ENCODE results near the gene MAP3K9. TPM values are rescaled to one million over a fixed set of nuclear protein-coding genes. Genes with fewer than 3 reads are reported as not detected.

Gene MAP3K9
- total and polyA plus RNA-seq, 9 donors: 0.10 to 0.46 (median 0.20) TPM

DNA sequence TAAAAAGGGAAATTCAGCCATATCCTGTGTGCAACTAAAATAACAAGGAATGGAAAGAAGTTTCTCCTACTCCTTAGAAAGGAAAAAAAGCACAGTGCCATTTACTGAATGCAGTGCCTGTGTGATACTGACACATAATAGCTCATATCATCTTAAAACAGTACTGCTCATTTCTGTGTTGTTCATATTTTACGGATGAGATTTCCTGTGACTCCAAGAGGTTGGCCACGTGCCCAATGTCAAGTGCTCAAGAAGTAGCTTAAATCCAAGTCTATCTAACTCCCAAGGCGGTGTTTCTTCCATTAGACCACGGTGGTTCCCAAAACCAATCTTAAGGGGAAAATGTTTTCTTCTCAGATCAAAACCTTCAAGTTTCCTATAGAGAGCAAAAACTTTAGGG lies 20.0 kb downstream of the MAP3K9 start:
- peak; percentile 41 for DNase-seq
- no peak overlapping the region for H3K27ac ChIP-seq (ENCODE audit: low read length)
- no peaks in the 10 kb centered on the region for H3K9me3 ChIP-seq (replicated peaks; ENCODE audit: control insufficient read depth, low read depth, low read length)
- H3K4me1 ChIP-seq (ENCODE audit: control insufficient read depth, insufficient read depth, low read length): peaks cover 10% of the 10 kb centered on the region
- H3K36me3 ChIP-seq (ENCODE audit: control insufficient read depth, insufficient read depth, low read length): no peaks in the 10 kb centered on the region
- no CpG with 5 or more reads among the region's 4 CpGs for WGBS (ENCODE audit: insufficient coverage)
- no peak overlapping the region for H3K4me3 ChIP-seq (ENCODE audit: low read length)
- peaks cover 3% of the 10 kb centered on the region for H3K27me3 ChIP-seq (ENCODE audit: control insufficient read depth, insufficient read depth, low read length)

- 9% methylated on average over 5 of the region's 6 CpGs for WGBS (ENCODE audit: insufficient coverage)
- Histone ChIP-seq H3K4me1 (ENCODE audit: control insufficient read depth, insufficient read depth, low read length) (peaks cover 10% of the 10 kb centered on the region), H3K36me3 (ENCODE audit: control insufficient read depth, insufficient read depth, low read length) (no peaks in the 10 kb centered on the region), H3K4me3 (ENCODE audit: low read length) (no peak overlapping the region), H3K27ac (ENCODE audit: low read length) (no peak overlapping the region), H3K27me3 (ENCODE audit: control insufficient read depth, insufficient read depth, low read length) (peaks cover 3% of the 10 kb centered on the region), H3K9me3 (replicated peaks; ENCODE audit: control insufficient read depth, low read depth, low read length) (no peaks in the 10 kb centered on the region)
- DNase-seq: peak; percentile 54
These were observed 20.4 kb downstream of the MAP3K9 start for GRCh38 chr14:70788898-70789297.

GRCh38 chr14:70785556-70785955 lies 23.8 kb downstream of the MAP3K9 start:
- Histone ChIP-seq H3K9me3 (replicated peaks; ENCODE audit: control insufficient read depth, low read depth, low read length) (no peaks in the 10 kb centered on the region), H3K4me1 (ENCODE audit: control insufficient read depth, insufficient read depth, low read length) (peaks cover 10% of the 10 kb centered on the region), H3K27me3 (ENCODE audit: control insufficient read depth, insufficient read depth, low read length) (no peaks in the 10 kb centered on the region), H3K36me3 (ENCODE audit: control insufficient read depth, insufficient read depth, low read length) (no peaks in the 10 kb centered on the region), H3K27ac (ENCODE audit: low read length) (no peak overlapping the region), H3K4me3 (ENCODE audit: low read length) (no peak overlapping the region)
- 99% methylated on average over 6 of the region's 9 CpGs for WGBS (ENCODE audit: insufficient coverage)
- no peak for DNase-seq

DNA sequence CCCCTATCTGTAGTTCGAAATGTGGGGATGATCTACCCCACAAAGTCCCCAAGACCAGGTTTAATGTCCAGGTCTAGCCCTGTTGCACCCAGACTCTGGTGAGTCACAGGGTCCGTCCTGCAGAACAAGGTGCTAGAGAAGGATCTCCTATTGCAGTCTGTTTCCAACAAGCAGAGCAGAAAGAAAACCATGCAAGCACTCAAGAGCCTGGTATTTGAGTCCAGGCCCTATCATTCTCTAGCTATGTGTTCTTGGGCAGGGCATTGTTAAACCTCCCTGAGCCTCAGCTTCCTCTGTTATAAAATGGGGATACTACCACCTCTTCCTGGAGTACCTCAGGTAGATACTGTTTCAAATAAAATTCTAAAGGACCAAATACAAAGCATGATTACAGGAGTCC lies 24.4 kb downstream of the MAP3K9 start:
- Histone ChIP-seq H3K4me1 (ENCODE audit: control insufficient read depth, insufficient read depth, low read length) (peaks cover 8% of the 10 kb centered on the region), H3K9me3 (replicated peaks; ENCODE audit: control insufficient read depth, low read depth, low read length) (no peaks in the 10 kb centered on the region), H3K27me3 (ENCODE audit: control insufficient read depth, insufficient read depth, low read length) (no peaks in the 10 kb centered on the region), H3K36me3 (ENCODE audit: control insufficient read depth, insufficient read depth, low read length) (no peaks in the 10 kb centered on the region), H3K4me3 (ENCODE audit: low read length) (no peak overlapping the region), H3K27ac (ENCODE audit: low read length) (no peak overlapping the region)
- no CpG with 5 or more reads among the region's 2 CpGs for WGBS (ENCODE audit: insufficient coverage)
- no peak for DNase-seq

DNA sequence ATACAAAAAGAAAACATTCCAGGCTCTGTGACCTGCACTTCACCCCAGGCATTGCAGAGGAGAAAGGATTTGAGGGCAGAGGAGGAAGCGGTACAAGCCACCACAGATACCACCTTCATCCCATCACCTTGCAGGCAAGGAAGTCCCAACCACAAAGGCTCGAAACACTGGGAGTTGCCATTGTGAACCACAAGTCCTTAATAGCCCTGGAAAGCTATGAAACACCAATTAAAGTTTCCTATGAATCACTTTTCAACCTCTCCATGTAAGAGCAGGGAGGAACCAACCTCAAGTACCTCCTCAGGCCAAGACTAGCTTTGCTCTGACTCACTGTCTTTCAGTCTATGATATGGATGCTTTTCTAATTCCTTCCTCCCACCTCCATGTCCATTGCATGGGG lies 27.0 kb downstream of the MAP3K9 start:
- WGBS (ENCODE audit: insufficient coverage): 86% methylated on average over 1 of the region's 2 CpGs
- Histone ChIP-seq H3K4me3 (ENCODE audit: low read length) (no peak overlapping the region), H3K4me1 (ENCODE audit: control insufficient read depth, insufficient read depth, low read length) (peaks cover 5% of the 10 kb centered on the region), H3K27ac (ENCODE audit: low read length) (no peak overlapping the region), H3K9me3 (replicated peaks; ENCODE audit: control insufficient read depth, low read depth, low read length) (no peaks in the 10 kb centered on the region), H3K27me3 (ENCODE audit: control insufficient read depth, insufficient read depth, low read length) (no peaks in the 10 kb centered on the region), H3K36me3 (ENCODE audit: control insufficient read depth, insufficient read depth, low read length) (no peaks in the 10 kb centered on the region)
- DNase-seq: no peak

DNA sequence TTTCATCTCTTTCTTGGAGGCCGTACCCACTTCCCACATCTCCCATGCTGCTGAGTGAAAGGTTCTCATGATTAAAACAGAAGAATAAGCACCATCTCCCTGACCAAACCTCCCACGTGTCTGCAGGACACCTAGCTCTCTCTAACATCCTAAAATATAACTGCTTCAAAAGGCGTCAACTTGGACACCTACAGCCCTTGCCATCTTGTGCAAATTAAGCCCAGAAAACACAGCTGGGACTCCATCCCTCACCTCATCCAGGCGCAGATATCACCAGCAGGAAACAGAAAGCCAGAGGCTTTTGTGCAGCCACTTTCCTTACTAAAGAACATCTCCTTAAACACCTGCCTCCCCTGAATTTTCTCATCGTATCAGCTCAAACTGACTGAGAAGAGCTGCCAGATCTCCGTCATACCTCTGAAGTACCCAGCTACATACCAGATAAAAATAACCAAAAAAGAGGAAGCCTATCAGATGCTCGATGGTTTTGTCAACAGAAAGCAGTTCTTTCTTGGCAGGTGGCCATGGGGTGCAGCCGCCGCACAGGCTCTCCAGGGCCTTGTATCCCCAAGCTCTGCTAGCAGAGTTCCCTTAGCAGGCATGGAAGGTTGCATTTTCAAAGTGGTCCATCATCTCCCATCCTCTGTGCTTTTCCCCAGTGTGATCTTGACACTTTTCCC lies 28.8 kb downstream of the MAP3K9 start:
- peak; percentile 50 for DNase-seq

DNA sequence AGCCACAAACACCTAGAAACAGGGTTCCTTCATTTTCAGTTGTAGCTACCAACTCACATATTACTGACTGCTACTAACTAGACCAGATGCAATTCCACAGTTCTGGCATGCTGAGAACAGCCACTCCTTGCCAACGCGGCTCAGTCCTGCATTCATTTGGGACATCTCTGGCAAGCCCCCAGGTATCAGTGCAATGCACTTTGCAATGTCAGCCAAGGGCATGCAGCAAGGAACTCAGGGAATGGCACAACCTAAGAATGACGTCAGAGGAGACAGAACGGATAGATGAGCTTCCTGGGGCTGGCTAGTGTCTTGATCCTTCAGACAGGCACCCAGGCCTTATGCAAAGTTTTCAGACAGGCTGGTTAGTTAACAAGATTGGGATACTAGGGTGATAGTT lies 29.6 kb downstream of the MAP3K9 start:
- H3K27ac ChIP-seq (ENCODE audit: low read length): no peak overlapping the region
- peaks cover 5% of the 10 kb centered on the region for H3K4me1 ChIP-seq (ENCODE audit: control insufficient read depth, insufficient read depth, low read length)
- no peak for DNase-seq

More for the DNA sequence above, 28.8 kb downstream of the MAP3K9 start:
- H3K4me3 ChIP-seq (ENCODE audit: low read length): no peak overlapping the region
- no peak overlapping the region for H3K27ac ChIP-seq (ENCODE audit: low read length)
- H3K36me3 ChIP-seq (ENCODE audit: control insufficient read depth, insufficient read depth, low read length): no peaks in the 10 kb centered on the region
- H3K9me3 ChIP-seq (replicated peaks; ENCODE audit: control insufficient read depth, low read depth, low read length): no peaks in the 10 kb centered on the region
- no peaks in the 10 kb centered on the region for H3K27me3 ChIP-seq (ENCODE audit: control insufficient read depth, insufficient read depth, low read length)
- peaks cover 5% of the 10 kb centered on the region for H3K4me1 ChIP-seq (ENCODE audit: control insufficient read depth, insufficient read depth, low read length)
- WGBS (ENCODE audit: insufficient coverage): 65% methylated on average over 8 of the region's 9 CpGs

GRCh38 chr14:70776197-70776596 lies 33.1 kb downstream of the MAP3K9 start:
- H3K36me3 ChIP-seq (ENCODE audit: control insufficient read depth, insufficient read depth, low read length): no peaks in the 10 kb centered on the region
- no peak overlapping the region for H3K27ac ChIP-seq (ENCODE audit: low read length)
- H3K27me3 ChIP-seq (ENCODE audit: control insufficient read depth, insufficient read depth, low read length): no peaks in the 10 kb centered on the region
- H3K4me1 ChIP-seq (ENCODE audit: control insufficient read depth, insufficient read depth, low read length): peaks cover 5% of the 10 kb centered on the region
- no peak for DNase-seq
- H3K9me3 ChIP-seq (replicated peaks; ENCODE audit: control insufficient read depth, low read depth, low read length): no peaks in the 10 kb centered on the region
- no peak overlapping the region for H3K4me3 ChIP-seq (ENCODE audit: low read length)
- WGBS (ENCODE audit: insufficient coverage): 80% methylated on average over 1 of the region's 2 CpGs

More for the DNA sequence above, 29.6 kb downstream of the MAP3K9 start:
- H3K27me3 ChIP-seq (ENCODE audit: control insufficient read depth, insufficient read depth, low read length): no peaks in the 10 kb centered on the region
- no peaks in the 10 kb centered on the region for H3K9me3 ChIP-seq (replicated peaks; ENCODE audit: control insufficient read depth, low read depth, low read length)
- WGBS (ENCODE audit: insufficient coverage): 56% methylated on average over 4 of the region's 4 CpGs
- H3K36me3 ChIP-seq (ENCODE audit: control insufficient read depth, insufficient read depth, low read length): no peaks in the 10 kb centered on the region
- no peak overlapping the region for H3K4me3 ChIP-seq (ENCODE audit: low read length)

DNA sequence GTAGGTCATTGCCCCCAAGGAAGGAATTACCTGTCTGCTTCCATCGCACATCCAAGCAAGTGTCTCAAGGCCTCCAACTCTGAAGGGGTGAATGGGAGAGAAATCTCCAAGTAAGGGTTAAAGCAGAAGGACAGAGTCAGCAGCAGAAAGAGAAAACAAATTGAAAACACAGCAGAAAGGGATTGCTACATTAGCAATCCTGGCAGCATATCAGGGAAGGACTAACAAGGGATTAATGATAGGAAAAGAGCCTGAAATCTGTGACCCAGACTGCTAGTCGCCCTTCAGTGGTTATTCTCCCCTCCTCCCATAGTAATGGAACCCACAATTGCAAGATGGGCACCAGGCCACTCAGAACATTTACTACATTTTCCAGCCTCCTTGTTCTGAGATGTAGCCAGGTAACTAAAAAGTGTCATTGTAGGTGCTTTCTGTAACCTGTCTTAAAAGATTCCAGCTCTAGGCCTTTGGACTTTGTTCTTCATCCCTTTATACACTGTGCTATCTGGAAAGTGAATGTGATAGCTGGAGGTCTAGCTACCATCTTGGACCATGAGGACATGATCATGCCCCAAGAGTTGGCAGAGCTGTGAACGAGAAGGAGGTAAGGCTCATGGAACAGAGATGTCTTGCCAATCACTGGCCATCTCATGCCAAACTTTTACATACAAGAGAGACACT lies 36.0 kb downstream of the MAP3K9 start:
- WGBS (ENCODE audit: insufficient coverage): 100% methylated on average over 1 of the region's 3 CpGs
- no peaks in the 10 kb centered on the region for H3K27me3 ChIP-seq (ENCODE audit: control insufficient read depth, insufficient read depth, low read length)
- H3K4me1 ChIP-seq (ENCODE audit: control insufficient read depth, insufficient read depth, low read length): no peaks in the 10 kb centered on the region
- DNase-seq: no peak
- H3K36me3 ChIP-seq (ENCODE audit: control insufficient read depth, insufficient read depth, low read length): no peaks in the 10 kb centered on the region
- no peak overlapping the region for H3K4me3 ChIP-seq (ENCODE audit: low read length)
- no peaks in the 10 kb centered on the region for H3K9me3 ChIP-seq (replicated peaks; ENCODE audit: control insufficient read depth, low read depth, low read length)
- no peak overlapping the region for H3K27ac ChIP-seq (ENCODE audit: low read length)

GRCh38 chr14:70771781-70772212 lies 37.5 kb downstream of the MAP3K9 start:
- no peaks in the 10 kb centered on the region for H3K36me3 ChIP-seq (ENCODE audit: control insufficient read depth, insufficient read depth, low read length)
- H3K27me3 ChIP-seq (ENCODE audit: control insufficient read depth, insufficient read depth, low read length): no peaks in the 10 kb centered on the region
- H3K9me3 ChIP-seq (replicated peaks; ENCODE audit: control insufficient read depth, low read depth, low read length): no peaks in the 10 kb centered on the region
- WGBS (ENCODE audit: insufficient coverage): 57% methylated on average over 12 of the region's 15 CpGs
- H3K4me3 ChIP-seq (ENCODE audit: low read length): no peak overlapping the region
- no peak overlapping the region for H3K27ac ChIP-seq (ENCODE audit: low read length)
- peak; percentile 32 for DNase-seq
- H3K4me1 ChIP-seq (ENCODE audit: control insufficient read depth, insufficient read depth, low read length): no peaks in the 10 kb centered on the region

Data from muscle of leg (tissue), 11 donors.